Measurements from ENCODE around the gene ZNF627. TPM values are rescaled to one million over a fixed set of nuclear protein-coding genes. Genes with fewer than 3 reads are reported as not detected.
"Not testable (repeated sequence)": the region's sequence is repeated elsewhere in the genome, so short reads cannot be mapped to it uniquely, and the experiment has no call there.

The ZNF627 gene
- total and polyA plus RNA-seq, 5 donors: 4.2 to 7.3 (median 6.9) TPM

GRCh38 chr19:11558881-11559828, 38.1 kb upstream of the ZNF627 start, which contains the start of gene ELOF1:
Gene ELOF1 (minus strand): TSS chr19:11559230. CDS start chr19:11554347, 4,883 bp downstream.
- Histone ChIP-seq H3K9me3 (ENCODE audit: control insufficient read depth, low read length) (no peaks in the 10 kb centered on the region), H3K4me3 (ENCODE audit: low read length) (peak within 1 kb of the TSS; percentile 93), H3K27ac (ENCODE audit: low read length) (peak within 1 kb of the TSS; percentile 77), H3K4me1 (ENCODE audit: control insufficient read depth, insufficient read depth, low read length) (peaks cover 5% of the 10 kb centered on the region), H3K27me3 (ENCODE audit: control insufficient read depth, insufficient read depth) (no peaks in the 10 kb centered on the region)
- ATAC-seq: peak; percentile 98
- WGBS: 3% methylated on average over 57 of the region's 57 CpGs
- peak; percentile 98 to 99 (median 99) for DNase-seq
- intact Hi-C loops (cut with DNase I): no loop called here

GRCh38 chr19:11560404-11561051, 36.8 kb upstream of the ZNF627 start:
- H3K4me1 ChIP-seq (ENCODE audit: control insufficient read depth, insufficient read depth, low read length): peaks cover 5% of the 10 kb centered on the region
- intact Hi-C loops (cut with DNase I): no loop called here
- DNase-seq (no peak), ATAC-seq (peak; percentile 39 to 63)
- no peak overlapping the region for H3K4me3 ChIP-seq (ENCODE audit: low read length)
- 14% methylated on average over 9 of the region's 9 CpGs for WGBS
- no peaks in the 10 kb centered on the region for H3K9me3 ChIP-seq (ENCODE audit: control insufficient read depth, low read length)
- H3K27me3 ChIP-seq (ENCODE audit: control insufficient read depth, insufficient read depth): no peaks in the 10 kb centered on the region
- H3K27ac ChIP-seq (ENCODE audit: low read length): no peak overlapping the region

DNA sequence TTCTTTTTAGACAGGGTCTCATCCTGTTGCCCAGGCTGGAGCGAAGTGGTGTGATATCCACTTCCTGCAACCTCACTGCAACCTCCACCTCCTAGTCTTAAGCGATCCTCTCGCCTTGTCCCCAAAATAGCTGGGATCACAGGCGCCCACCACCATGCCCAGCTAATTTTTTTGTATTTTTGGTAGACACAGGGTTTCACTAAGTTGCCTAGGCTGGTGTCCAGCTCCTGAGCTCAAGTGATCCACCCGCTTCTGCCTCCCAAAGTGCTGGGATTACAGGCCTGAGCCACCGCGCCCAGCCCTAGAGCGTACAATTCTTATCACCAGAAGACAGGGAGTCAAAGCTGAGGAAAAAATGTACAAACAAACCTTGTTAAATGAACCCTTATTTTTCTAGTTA, 33.8 kb upstream of the ZNF627 start:
- intact Hi-C loops (cut with DNase I): no loop called here
- DNase-seq (no peak), ATAC-seq (no peak)
- WGBS: 71% methylated on average over 8 of the region's 8 CpGs
- Histone ChIP-seq H3K9me3 (ENCODE audit: control insufficient read depth, low read length) (no peaks in the 10 kb centered on the region), H3K27ac (ENCODE audit: low read length) (no peak overlapping the region), H3K4me3 (ENCODE audit: low read length) (no peak overlapping the region), H3K27me3 (ENCODE audit: control insufficient read depth, insufficient read depth) (no peaks in the 10 kb centered on the region), H3K4me1 (ENCODE audit: control insufficient read depth, insufficient read depth, low read length) (peaks cover 2% of the 10 kb centered on the region)

DNA sequence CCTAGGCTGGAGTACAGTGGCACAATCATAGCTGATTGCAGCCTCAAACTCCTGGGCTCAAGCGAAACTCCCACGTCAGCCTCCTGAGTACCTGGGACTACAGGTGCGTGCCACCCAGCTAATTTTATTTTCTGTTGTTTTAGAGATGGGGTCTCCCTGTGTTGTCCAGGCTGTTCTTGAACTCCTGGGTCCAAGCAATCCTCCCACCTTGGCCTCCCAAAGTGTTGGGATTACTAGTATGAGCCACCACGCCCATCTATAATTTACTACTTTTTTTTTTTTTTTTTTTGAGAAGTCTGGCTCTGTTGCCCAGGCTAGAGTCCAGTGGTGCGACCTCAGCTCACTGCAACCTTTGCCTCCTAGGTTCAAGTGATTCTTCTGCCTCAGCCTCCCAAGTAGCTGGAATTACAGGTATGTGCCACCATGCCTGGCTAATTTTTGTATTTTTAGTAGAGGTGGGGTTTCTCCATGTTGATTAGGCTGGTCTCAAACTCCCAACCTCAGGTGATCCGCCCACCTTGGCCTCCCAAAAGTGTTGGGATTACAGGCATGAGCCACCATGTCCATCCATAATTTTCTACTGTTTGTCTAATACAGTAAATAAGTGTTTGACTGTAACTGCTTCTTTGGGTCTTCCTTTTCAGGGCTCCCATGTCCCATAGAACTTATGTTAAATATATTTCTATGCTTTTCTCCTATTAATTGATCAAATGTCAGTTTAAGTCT, 33.0 kb upstream of the ZNF627 start:
- intact Hi-C loops (cut with DNase I): not testable (repeated sequence)
- WGBS: 96% methylated on average over 6 of the region's 6 CpGs

GRCh38 chr19:11565649-11565980, 31.7 kb upstream of the ZNF627 start:
- H3K27me3 ChIP-seq (ENCODE audit: control insufficient read depth, insufficient read depth); H3K4me3 ChIP-seq (ENCODE audit: low read length); intact Hi-C loops (cut with DNase I); DNase-seq; H3K4me1 ChIP-seq (ENCODE audit: control insufficient read depth, insufficient read depth, low read length); H3K9me3 ChIP-seq (ENCODE audit: control insufficient read depth, low read length); H3K27ac ChIP-seq (ENCODE audit: low read length); ATAC-seq: not testable (repeated sequence)
- WGBS: 91% methylated on average over 5 of the region's 5 CpGs

More for the DNA sequence above, 33.0 kb upstream of the ZNF627 start:
- not testable (repeated sequence) for DNase-seq; H3K27ac ChIP-seq (ENCODE audit: low read length); H3K4me3 ChIP-seq (ENCODE audit: low read length); H3K27me3 ChIP-seq (ENCODE audit: control insufficient read depth, insufficient read depth); H3K9me3 ChIP-seq (ENCODE audit: control insufficient read depth, low read length); ATAC-seq; H3K4me1 ChIP-seq (ENCODE audit: control insufficient read depth, insufficient read depth, low read length)

- H3K9me3 ChIP-seq (ENCODE audit: control insufficient read depth, low read length): no peaks in the 10 kb centered on the region
- ATAC-seq (no peak), DNase-seq (no peak)
- H3K4me1 ChIP-seq (ENCODE audit: control insufficient read depth, insufficient read depth, low read length): no peaks in the 10 kb centered on the region
- H3K27ac ChIP-seq (ENCODE audit: low read length): no peak overlapping the region
- no peak overlapping the region for H3K4me3 ChIP-seq (ENCODE audit: low read length)
- intact Hi-C loops (cut with DNase I): no loop called here
- H3K27me3 ChIP-seq (ENCODE audit: control insufficient read depth, insufficient read depth): no peaks in the 10 kb centered on the region
- 83% methylated on average over 2 of the region's 2 CpGs for WGBS
Observed at GRCh38 chr19:11566164-11566563, 31.1 kb upstream of the ZNF627 start.

DNA sequence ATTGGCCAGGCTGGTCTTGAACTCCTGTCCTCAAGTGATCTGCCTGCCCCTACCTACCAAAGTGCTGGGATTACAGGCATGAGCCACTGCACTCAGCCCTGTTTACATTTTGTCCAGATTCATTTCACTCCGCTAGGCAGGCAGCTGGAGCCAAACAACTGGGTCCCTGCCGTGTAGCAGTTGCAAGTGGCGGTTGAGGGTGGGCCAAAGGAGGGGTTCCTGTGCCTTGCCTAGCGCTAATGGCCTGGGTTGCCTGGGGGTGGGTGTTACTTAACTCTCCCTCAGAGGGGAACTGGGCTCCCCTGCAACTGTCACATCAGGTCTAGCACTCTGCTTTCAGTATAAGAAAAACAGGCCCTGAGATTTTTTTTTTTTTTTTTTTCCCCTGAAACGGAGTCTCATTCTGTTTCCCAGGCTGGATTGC, 27.2 kb upstream of the ZNF627 start:
- Histone ChIP-seq H3K4me3 (ENCODE audit: low read length) (no peak overlapping the region), H3K27me3 (ENCODE audit: control insufficient read depth, insufficient read depth) (no peaks in the 10 kb centered on the region), H3K9me3 (ENCODE audit: control insufficient read depth, low read length) (no peaks in the 10 kb centered on the region), H3K27ac (ENCODE audit: low read length) (no peak overlapping the region), H3K4me1 (ENCODE audit: control insufficient read depth, insufficient read depth, low read length) (no peaks in the 10 kb centered on the region)
- no peak for ATAC-seq
- no peak for DNase-seq
- intact Hi-C loops (cut with DNase I): no loop called here
- 68% methylated on average over 5 of the region's 5 CpGs for WGBS

GRCh38 chr19:11573354-11573753, 23.9 kb upstream of the ZNF627 start:
- H3K4me3 ChIP-seq (ENCODE audit: low read length); ATAC-seq; H3K27me3 ChIP-seq (ENCODE audit: control insufficient read depth, insufficient read depth); DNase-seq; H3K27ac ChIP-seq (ENCODE audit: low read length); H3K4me1 ChIP-seq (ENCODE audit: control insufficient read depth, insufficient read depth, low read length); intact Hi-C loops (cut with DNase I); H3K9me3 ChIP-seq (ENCODE audit: control insufficient read depth, low read length): not testable (repeated sequence)
- 70% methylated on average over 6 of the region's 6 CpGs for WGBS

- H3K4me1 ChIP-seq (ENCODE audit: control insufficient read depth, insufficient read depth, low read length); H3K27me3 ChIP-seq (ENCODE audit: control insufficient read depth, insufficient read depth); DNase-seq; H3K4me3 ChIP-seq (ENCODE audit: low read length); intact Hi-C loops (cut with DNase I); H3K27ac ChIP-seq (ENCODE audit: low read length); H3K9me3 ChIP-seq (ENCODE audit: control insufficient read depth, low read length); ATAC-seq: not testable (repeated sequence)
- WGBS: 97% methylated on average over 4 of the region's 4 CpGs
Observed at GRCh38 chr19:11573763-11574162, 23.5 kb upstream of the ZNF627 start.

DNA sequence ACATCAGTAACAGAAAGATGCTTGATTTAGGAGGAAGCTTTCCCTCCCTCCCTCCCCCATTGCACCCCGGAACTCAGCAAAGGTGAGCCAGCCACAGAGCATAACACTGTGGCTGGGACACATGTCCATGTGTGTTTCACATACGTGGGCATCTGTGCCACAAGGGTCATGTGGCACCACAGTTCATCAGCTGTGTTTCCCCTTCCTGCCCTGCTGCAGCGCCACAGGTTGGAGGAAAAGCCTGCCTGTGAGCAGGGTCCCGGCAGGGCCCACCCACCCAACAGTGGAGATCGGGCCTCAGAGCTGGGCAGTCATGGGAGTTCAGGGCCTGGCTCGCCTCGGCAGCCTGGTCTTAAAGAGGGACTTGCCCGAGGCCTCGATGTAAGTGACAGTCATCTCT, 22.6 kb upstream of the ZNF627 start:
- intact Hi-C loops (cut with DNase I): no loop called here

DNA sequence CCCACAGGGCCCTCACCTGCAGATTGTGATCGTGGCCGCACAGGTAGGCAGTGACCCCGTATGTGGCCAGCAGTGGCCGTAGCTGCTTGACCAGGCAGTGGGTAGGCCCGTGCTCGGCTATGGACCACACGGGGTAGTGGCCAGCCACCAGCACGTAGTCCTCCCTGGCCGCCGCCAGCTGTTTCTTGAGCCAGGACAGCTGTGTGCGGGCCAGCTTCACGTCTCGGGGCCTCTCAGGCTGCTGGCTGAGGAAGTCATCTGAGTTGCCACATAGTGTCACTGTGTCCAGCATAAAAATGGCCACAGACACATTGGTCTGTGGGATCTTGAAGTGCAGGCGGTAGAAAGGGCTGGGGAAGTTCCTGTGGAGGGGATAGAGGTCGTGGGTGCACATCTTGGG, 21.1 kb upstream of the ZNF627 start:
- no peaks in the 10 kb centered on the region for H3K4me1 ChIP-seq (ENCODE audit: control insufficient read depth, insufficient read depth, low read length)
- H3K9me3 ChIP-seq (ENCODE audit: control insufficient read depth, low read length): no peaks in the 10 kb centered on the region
- no peak overlapping the region for H3K4me3 ChIP-seq (ENCODE audit: low read length)
- no peak overlapping the region for H3K27ac ChIP-seq (ENCODE audit: low read length)
- peak in 2 of 3 donors; percentile 65 to 72 for DNase-seq
- ATAC-seq: peak in 1 of 2 donors; percentile 7
- 80% methylated on average over 15 of the region's 15 CpGs for WGBS
- H3K27me3 ChIP-seq (ENCODE audit: control insufficient read depth, insufficient read depth): no peaks in the 10 kb centered on the region
- intact Hi-C loops (cut with DNase I): no loop called here

More for the DNA sequence above, 22.6 kb upstream of the ZNF627 start:
- 81% methylated on average over 9 of the region's 9 CpGs for WGBS
- ATAC-seq (no peak), DNase-seq (no peak)
- H3K27me3 ChIP-seq (ENCODE audit: control insufficient read depth, insufficient read depth): no peaks in the 10 kb centered on the region
- H3K9me3 ChIP-seq (ENCODE audit: control insufficient read depth, low read length): no peaks in the 10 kb centered on the region
- no peak overlapping the region for H3K4me3 ChIP-seq (ENCODE audit: low read length)
- no peaks in the 10 kb centered on the region for H3K4me1 ChIP-seq (ENCODE audit: control insufficient read depth, insufficient read depth, low read length)
- no peak overlapping the region for H3K27ac ChIP-seq (ENCODE audit: low read length)

Measured in right cardiac atrium (tissue), 5 donors.